NCI-H2081 (cell line): ENCODE measurements around the gene DNAJC15.

ENCODE experiments used
- DNase-seq, 2 experiments: peaks; one replicate each; lab custom pipeline; 2025; lab: John Stamatoyannopoulos, UW

Gene DNAJC15

GRCh38 chr13:43127827-43128226, 104.4 kb downstream of the DNAJC15 start:
- DNase-seq, result no peak

- DNase-seq, result no peak
These were observed 105.1 kb downstream of the DNAJC15 start for GRCh38 chr13:43128504-43128961.

- DNase-seq, result no peak
These were observed 105.7 kb downstream of the DNAJC15 start for GRCh38 chr13:43129066-43129465.

GRCh38 chr13:43129511-43130110, 106.2 kb downstream of the DNAJC15 start:
- DNase-seq, result no peak

GRCh38 chr13:43132257-43132656, 108.9 kb downstream of the DNAJC15 start:
- peak; percentile 42 to 49 for DNase-seq

DNA sequence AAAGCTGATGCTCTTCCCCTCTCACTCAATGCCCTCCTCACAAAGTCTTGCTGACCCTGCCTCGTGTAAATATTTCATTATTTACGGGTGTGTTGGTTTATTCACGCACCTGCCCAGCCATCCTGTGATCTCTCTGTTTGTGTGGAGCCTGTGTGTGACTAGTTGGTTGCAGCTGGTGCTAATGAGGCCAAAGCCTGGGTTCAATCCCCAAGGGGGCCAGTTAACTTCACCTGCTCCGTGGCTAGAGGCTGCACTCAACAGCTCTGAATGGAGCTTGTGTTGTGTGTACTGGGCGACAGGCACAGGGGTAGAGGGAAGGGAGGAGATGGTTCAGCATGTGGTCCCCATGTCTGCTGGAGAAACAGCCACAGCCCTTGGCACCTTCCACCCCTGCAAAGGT, 109.5 kb downstream of the DNAJC15 start:
- DNase-seq, result peak; percentile 64 to 81

DNA sequence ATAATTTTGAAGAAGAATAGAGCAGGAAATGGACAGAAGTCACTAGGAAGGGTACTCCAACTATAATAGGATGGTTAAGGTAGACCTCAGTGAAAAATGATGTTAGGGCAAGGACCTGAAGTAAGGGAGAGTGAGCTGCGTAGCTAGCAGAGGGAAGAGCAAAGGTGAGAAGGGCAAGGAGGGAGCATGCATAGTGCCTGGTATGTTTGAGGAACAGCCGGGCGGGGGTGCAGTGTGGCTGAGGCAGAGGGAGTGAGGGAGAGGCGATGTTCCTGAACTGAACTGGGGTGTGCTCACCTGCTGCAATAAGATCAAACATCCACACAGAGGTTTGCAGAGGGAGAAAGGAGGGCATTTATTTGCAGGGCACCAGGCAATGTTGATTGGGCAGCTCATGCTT, 110.4 kb downstream of the DNAJC15 start:
- DNase-seq, result no peak

GRCh38 chr13:43134868-43135267, 111.5 kb downstream of the DNAJC15 start:
- no peak for DNase-seq

- DNase-seq, result no peak
These were observed 112.1 kb downstream of the DNAJC15 start for GRCh38 chr13:43135516-43135915.

- no peak for DNase-seq
These were observed 113.7 kb downstream of the DNAJC15 start for GRCh38 chr13:43136920-43137575.

GRCh38 chr13:43139211-43139610, 115.8 kb downstream of the DNAJC15 start:
- no peak for DNase-seq

- no peak for DNase-seq
These were observed 116.5 kb downstream of the DNAJC15 start for GRCh38 chr13:43139921-43140320.

DNA sequence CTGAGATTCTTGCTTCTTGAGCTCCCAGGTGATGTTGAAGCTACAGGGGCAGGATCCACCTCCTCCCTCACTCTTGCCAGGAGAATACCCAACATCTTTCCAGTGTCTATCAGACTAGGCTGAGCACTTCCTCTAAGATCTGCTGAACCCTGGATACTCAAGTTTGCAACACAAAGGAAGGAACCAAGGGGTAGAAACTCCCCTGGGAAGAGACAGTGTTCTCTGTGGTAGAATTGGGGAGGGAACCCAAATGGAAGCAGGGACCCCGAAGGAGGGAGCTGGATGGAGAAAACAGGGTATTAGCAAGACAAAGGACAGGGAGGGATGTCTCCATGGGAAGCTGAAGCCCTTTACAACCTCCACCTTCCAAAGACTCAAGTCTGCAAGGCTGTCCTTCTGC, 117.6 kb downstream of the DNAJC15 start:
- DNase-seq, result no peak

GRCh38 chr13:43141685-43142084, 118.3 kb downstream of the DNAJC15 start:
- no peak for DNase-seq

GRCh38 chr13:43143591-43143990, 120.2 kb downstream of the DNAJC15 start:
- DNase-seq, result no peak

- no peak for DNase-seq
These were observed 122.3 kb downstream of the DNAJC15 start for GRCh38 chr13:43145534-43146196.

DNA sequence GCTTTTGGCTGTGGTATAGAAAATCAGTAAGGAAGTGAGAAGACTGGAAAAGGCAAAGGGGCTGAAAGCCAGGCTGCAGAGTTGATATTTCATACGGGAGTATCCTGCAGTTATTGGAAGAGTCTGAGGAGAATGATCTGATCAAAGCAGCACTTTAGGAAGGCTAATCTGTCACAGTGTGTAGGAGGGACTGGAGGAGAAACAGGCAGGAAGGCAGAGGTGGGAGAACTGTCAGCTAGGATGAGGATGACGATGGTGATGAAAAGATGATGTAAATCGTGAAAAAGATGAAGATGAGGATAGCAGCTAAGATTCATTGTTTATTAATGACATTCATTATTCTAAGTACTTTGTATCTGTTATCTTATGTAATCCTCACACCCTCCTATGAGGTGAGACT, 123.0 kb downstream of the DNAJC15 start:
- DNase-seq, result no peak

- peak in 1 of 2 experiments; percentile 29 for DNase-seq
These were observed 127.2 kb downstream of the DNAJC15 start for GRCh38 chr13:43150369-43151207.

DNA sequence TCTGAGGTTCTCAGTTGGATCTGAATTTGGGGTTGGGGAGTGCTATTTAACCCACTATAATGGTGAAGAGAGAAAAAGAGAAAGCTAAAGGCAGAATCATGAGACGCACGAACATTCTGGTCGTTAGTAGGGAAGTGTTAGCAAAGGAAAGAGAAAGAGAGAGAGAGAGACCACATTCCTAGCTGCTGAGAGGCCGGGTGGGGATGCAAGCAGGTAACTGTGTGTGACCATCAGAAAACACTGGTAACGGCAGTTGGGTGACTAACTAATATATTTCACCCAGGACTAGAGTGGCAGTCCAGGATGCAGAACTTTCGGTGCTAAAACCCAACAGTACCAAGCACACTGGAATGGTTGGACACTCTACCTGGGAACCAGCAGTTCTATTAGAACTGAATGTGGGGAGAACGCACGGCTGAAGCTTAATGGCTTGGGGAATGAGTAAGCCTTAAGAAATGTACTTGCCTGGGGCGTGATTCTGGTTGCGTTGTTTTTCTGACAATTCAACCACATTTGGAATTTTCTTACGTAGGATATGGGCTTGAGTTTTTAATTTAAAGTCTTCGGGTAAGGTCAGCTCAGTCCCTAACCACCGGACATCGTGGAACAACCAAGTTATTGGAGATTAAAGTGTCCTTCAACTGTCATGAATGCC, 130.2 kb downstream of the DNAJC15 start:
- DNase-seq, result no peak

GRCh38 chr13:43154156-43154651, 130.8 kb downstream of the DNAJC15 start:
- no peak for DNase-seq

DNA sequence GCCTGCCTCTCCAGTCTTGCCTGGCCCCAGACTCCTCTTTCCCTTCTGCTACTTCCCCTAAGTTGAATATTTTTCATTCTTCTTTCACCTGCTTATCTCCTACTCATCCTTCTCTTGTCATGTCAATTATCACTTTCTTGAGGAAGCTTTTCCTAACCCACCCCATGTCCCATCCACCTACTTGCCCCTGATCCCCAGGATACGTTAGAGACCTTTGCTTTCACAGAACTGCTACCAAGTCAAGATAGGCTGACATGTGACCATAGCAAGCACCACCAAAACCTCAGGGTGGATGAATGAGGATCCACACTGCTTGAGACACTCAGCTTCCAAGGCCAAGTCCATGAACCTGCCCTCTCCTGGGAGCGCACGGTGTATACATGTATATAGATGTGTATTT, 131.5 kb downstream of the DNAJC15 start:
- no peak for DNase-seq

- DNase-seq, result no peak
These were observed 133.5 kb downstream of the DNAJC15 start for GRCh38 chr13:43156916-43157315.
